Psoas muscle (tissue), 8 donors: ENCODE measurements around the gene CYBA. TPM values are rescaled to one million over a fixed set of nuclear protein-coding genes. Genes with fewer than 3 reads are reported as not detected.

ENCODE experiments used
- ATAC-seq, 4 donors: fragments of 200-7000 bp; cut with Tn5 transposase; one replicate each; pipeline ENCODE4 v1.9.1; 2020; ENCODE audit warnings: moderate library complexity in 3 of 4, mild to moderate bottlenecking in 2 of 4
- DNase-seq, 2 donors: peaks; one replicate each; pipeline ENCODE4 v3.0.0-alpha.2; 2020
- H3K27ac ChIP-seq: fragments of 200-600 bp; one replicate; pipeline ENCODE4 v1.8.0; 2022
- H3K27me3 ChIP-seq, 3 donors: fragments of 200-600 bp in 1 of 3; one replicate each; pipeline versions ENCODE4 v1.6.1 to v1.8.0; 2013 to 2022; ENCODE audit warnings: low read length in 2 of 3, mild to moderate bottlenecking in 2 of 3, moderate library complexity in 1 of 3; ENCODE audit not compliant: insufficient read depth in 3 of 3
- H3K36me3 ChIP-seq, 2 donors: fragments of 200-600 bp in 1 of 2; one replicate each; pipeline versions ENCODE4 v1.6.1 to v1.8.0; 2013 to 2022; ENCODE audit warnings: low read depth in 1 of 2, mild to moderate bottlenecking in 1 of 2, moderate library complexity in 1 of 2; ENCODE audit not compliant: insufficient read depth in 1 of 2
- H3K4me1 ChIP-seq: fragments of 200-600 bp; one replicate; pipeline ENCODE4 v1.8.0; 2022
- H3K4me3 ChIP-seq: fragments of 200-600 bp; one replicate; pipeline ENCODE4 v1.8.0; 2022; ENCODE audit warnings: mild to moderate bottlenecking
- H3K9me3 ChIP-seq: fragments of 200-600 bp; one replicate; pipeline ENCODE4 v1.8.0; 2022
- WGBS, 3 donors: extraction: QIAGEN DNeasy Blood & Tissue Kit; methylation state at CpG; one replicate each; pipeline versions ENCODE4 v1.1.6 to v1.1.7; 2013; 5-methylcytosine and 5-hydroxymethylcytosine counted together
- intact Hi-C, 2 donors: fragments of 100-400 bp; cut with DNase I; formaldehyde crosslinking; loops; one replicate each; pipeline versions ENCODE4 v1.11.0 to v1.14.2; 2022
- polyA plus RNA-seq, 3 donors: library from polyadenylated mRNA; stranded (reverse); fragments of 200-250 nt; gene quantifications; one replicate each; pipeline ENCODE4 v1.2.3, GENCODE V29; 2013
- total RNA-seq, 4 donors: library from RNA; stranded (reverse); fragmentation: NEBNext Ultra II Directional in 2 of 4; extraction: Animal tissue kit (Norgen Biotek cat#: 25700) in 2 of 4; gene quantifications; one replicate each; pipeline versions ENCODE4 v1.2.1 to v1.2.4, GENCODE V29; 2021 to 2023
- TF ChIP-seq, protein P1 (sequence below): fragments of 200-600 bp; IDR thresholded peaks from one replicate; pipeline ENCODE4 v1.8.0; 2022; ENCODE audit warnings: antibody characterized with exemption
- donor health status: healthy with polysubstance abuse.
- donor health status: DM: no; HTN: no; CAD: no; lungs with moderate emphysema.
- donor health status: Bipolar disorder and iron deficiency.
- donor health status: healthy.
- donor health status: DM: yes; HTN: yes; CAD: no.
- donor health status: DM: no; HTN: no; CAD: no.
- donor health status: DM: no; HTN: no; CAD: no.
- donor health status: DM: yes; HTN: yes; CAD: no.

CYBA gene
- total and polyA plus RNA-seq, 7 donors, result 9.1 to 28.0 (median 19.4) TPM

DNA sequence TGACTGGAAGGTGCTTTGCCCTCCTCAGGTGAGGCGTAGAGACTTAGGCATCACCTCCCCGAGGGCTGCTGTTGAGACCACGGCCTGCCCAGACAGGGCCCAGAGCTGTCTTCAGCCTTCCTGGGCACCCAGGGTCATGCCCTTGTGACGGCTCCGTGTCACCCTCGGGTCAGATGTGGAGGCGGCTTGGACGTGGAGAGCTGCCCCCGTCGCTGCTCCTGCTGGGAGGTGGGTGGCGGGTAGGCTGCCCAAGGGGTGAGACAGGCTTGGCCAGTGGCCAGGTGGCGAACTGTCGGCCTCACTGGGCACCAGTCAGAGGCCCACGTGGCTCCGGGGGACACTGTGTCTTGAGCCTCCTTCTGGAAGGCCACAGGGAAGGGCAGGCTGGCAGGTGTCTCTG is 44.4 kb upstream of the CYBA start:
- Histone ChIP-seq H3K4me1 (peaks cover 12% of the 10 kb centered on the region), H3K27ac (peak overlapping the region; percentile 79), H3K9me3 (no peaks in the 10 kb centered on the region), H3K27me3 (no peaks in the 10 kb centered on the region), H3K4me3 (no peak overlapping the region), H3K36me3 (peaks cover 3 to 43% of the 10 kb centered on the region in 2 donors)
- peak; percentile 15 to 49 (median 29) for ATAC-seq
- intact Hi-C loops, result no loop called here
- TF ChIP-seq, protein P1, sequence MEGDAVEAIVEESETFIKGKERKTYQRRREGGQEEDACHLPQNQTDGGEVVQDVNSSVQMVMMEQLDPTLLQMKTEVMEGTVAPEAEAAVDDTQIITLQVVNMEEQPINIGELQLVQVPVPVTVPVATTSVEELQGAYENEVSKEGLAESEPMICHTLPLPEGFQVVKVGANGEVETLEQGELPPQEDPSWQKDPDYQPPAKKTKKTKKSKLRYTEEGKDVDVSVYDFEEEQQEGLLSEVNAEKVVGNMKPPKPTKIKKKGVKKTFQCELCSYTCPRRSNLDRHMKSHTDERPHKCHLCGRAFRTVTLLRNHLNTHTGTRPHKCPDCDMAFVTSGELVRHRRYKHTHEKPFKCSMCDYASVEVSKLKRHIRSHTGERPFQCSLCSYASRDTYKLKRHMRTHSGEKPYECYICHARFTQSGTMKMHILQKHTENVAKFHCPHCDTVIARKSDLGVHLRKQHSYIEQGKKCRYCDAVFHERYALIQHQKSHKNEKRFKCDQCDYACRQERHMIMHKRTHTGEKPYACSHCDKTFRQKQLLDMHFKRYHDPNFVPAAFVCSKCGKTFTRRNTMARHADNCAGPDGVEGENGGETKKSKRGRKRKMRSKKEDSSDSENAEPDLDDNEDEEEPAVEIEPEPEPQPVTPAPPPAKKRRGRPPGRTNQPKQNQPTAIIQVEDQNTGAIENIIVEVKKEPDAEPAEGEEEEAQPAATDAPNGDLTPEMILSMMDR, result no peak
- 55 to 67% (median 55%) methylated on average over 15 of the region's 15 CpGs for WGBS, 3 donors
- DNase-seq, result no peak

GRCh38 chr16:88694221-88695087 is 43.6 kb upstream of the CYBA start:
- Histone ChIP-seq H3K9me3 (no peaks in the 10 kb centered on the region), H3K27ac (no peak overlapping the region), H3K27me3 (no peaks in the 10 kb centered on the region), H3K4me3 (no peak overlapping the region), H3K36me3 (peaks cover 3 to 35% of the 10 kb centered on the region in 2 donors), H3K4me1 (peaks cover 12% of the 10 kb centered on the region)
- TF ChIP-seq, protein P1, result no peak
- intact Hi-C loops, result no loop called here
- no peak for DNase-seq
- WGBS, 3 donors, result 84 to 92% (median 92%) methylated on average over 37 of the region's 37 CpGs
- no peak for ATAC-seq

- ATAC-seq (no peak), DNase-seq (no peak)
- Histone ChIP-seq H3K27me3 (no peaks in the 10 kb centered on the region), H3K36me3 (peaks cover 3 to 27% of the 10 kb centered on the region in 2 donors), H3K4me3 (no peak overlapping the region), H3K9me3 (no peaks in the 10 kb centered on the region), H3K4me1 (peaks cover 16% of the 10 kb centered on the region), H3K27ac (no peak overlapping the region)
- intact Hi-C loops, result no loop called here
- TF ChIP-seq, protein P1, result no peak
- 90 to 93% (median 92%) methylated on average over 32 to 39 of the region's 39 CpGs for WGBS, 3 donors
Observed at GRCh38 chr16:88693420-88694177, 42.7 kb upstream of the CYBA start.

DNA sequence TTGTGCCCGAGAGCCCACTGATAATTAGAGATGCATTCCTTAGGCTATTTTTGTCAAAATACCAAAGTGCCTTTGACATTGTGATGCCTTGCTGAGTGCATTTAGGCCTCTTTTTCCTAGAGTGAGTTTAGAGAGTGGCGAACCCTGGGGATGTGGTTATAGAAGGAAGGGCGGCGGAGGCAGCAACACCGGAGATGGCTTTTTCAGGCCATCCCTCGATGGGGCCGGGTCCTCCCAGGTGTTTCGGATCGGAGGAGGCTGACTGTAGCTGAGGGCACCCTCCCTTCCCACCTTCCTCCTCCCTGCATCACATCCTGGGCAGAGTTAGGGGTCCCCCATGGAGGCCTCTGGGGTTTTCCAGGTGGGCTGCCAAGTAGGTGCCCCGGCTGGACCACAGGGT is 42.0 kb upstream of the CYBA start:
- Histone ChIP-seq H3K36me3 (peaks cover 3 to 19% of the 10 kb centered on the region in 2 donors), H3K27me3 (no peaks in the 10 kb centered on the region), H3K4me3 (no peak overlapping the region), H3K27ac (no peak overlapping the region), H3K4me1 (peaks cover 23% of the 10 kb centered on the region), H3K9me3 (no peaks in the 10 kb centered on the region)
- intact Hi-C loops, result no loop called here
- no peak for ATAC-seq
- no peak for DNase-seq
- 74 to 90% (median 85%) methylated on average over 10 of the region's 10 CpGs for whole genome bisulfite sequencing, 3 donors
- TF ChIP-seq, protein P1, result no peak
